ENCODE results near the gene KIF26A. TPM values are rescaled to one million over a fixed set of nuclear protein-coding genes. Genes with fewer than 3 reads are reported as not detected.

The KIF26A gene
- total and polyA plus RNA-seq, 2 of the 4 experiments (the other 2 are of a cell fraction): not detected

GRCh38 chr14:104184911-104185499, 46.6 kb downstream of the KIF26A start:
- Histone ChIP-seq H3K9me3 (ENCODE audit: control insufficient read depth, insufficient read depth, low read length) (peaks cover 13% of the 10 kb centered on the region; the same call in 1 of the 2 replicates), H3K27me3 (ENCODE audit: control insufficient read depth, insufficient read depth, low read length) (no peaks in the 10 kb centered on the region), H3K4me3 (ENCODE audit: insufficient read depth, low read depth, low read length) (no peak overlapping the region), H3K27ac (ENCODE audit: insufficient read depth, low read length) (no peak overlapping the region), H4K20me1 (ENCODE audit: insufficient read depth, low read length) (no peaks in the 10 kb centered on the region), H2AK5ac (ENCODE audit: low read depth, low read length) (no peak overlapping the region), H3K9me1 (ENCODE audit: insufficient read depth, low read length) (no peaks in the 10 kb centered on the region), H3K56ac (ENCODE audit: extremely low read depth, insufficient read depth, low read length) (no peak overlapping the region), H2BK120ac (ENCODE audit: low read depth, low read length) (no peak overlapping the region), H3K4me1 (ENCODE audit: control insufficient read depth, insufficient read depth, low read length) (no peaks in the 10 kb centered on the region), H3K18ac (ENCODE audit: low read depth, low read length) (no peak overlapping the region), H3K14ac (replicated peaks; ENCODE audit: low read depth, low read length) (no peak overlapping the region), H3K79me1 (ENCODE audit: low read depth in 1 of 2, low read length in 2 of 2) (no peaks in the 10 kb centered on the region), H2BK15ac (ENCODE audit: low read depth, low read length) (no peak overlapping the region), H3K4me2 (ENCODE audit: low read depth, low read length) (no peak overlapping the region), H3K36me3 (ENCODE audit: control insufficient read depth, insufficient read depth, low read length) (no peaks in the 10 kb centered on the region), H3K4ac (ENCODE audit: low read depth, low read length) (no peak overlapping the region), H2AK9ac (replicated peaks; ENCODE audit: low read depth, low read length, poor library complexity) (no peak overlapping the region), H3K23ac (ENCODE audit: low read depth, low read length) (no peak overlapping the region), H3K9ac (ENCODE audit: low read depth, low read length) (no peak overlapping the region), H4K8ac (ENCODE audit: low read depth in 2 of 2, low read length in 2 of 2) (no peak overlapping the region), H2BK20ac (ENCODE audit: low read depth, low read length) (no peak overlapping the region), H4K5ac (ENCODE audit: low read depth, low read length) (no peak overlapping the region), H2BK5ac (ENCODE audit: low read depth, low read length, poor library complexity, severe bottlenecking) (no peak overlapping the region), H2AFZ (replicated peaks; ENCODE audit: low read length, poor library complexity) (no peak overlapping the region), H4K91ac (ENCODE audit: insufficient read depth, low read depth, low read length) (no peak overlapping the region)
- no TSS peak for BruUV-seq (replicated peaks)
- intact Hi-C loops (cut with micrococcal nuclease) (no loop called here), dilution Hi-C loops (cut with HindIII; ENCODE audit: low sequenced_read_pairs, unreplicated experiment) (no loop called here), in situ Hi-C loops (cut with MboI; ENCODE audit: low sequenced_read_pairs) (no loop called here)
- TF ChIP-seq POLR2A (IDR thresholded peaks at IDR 0.05; ENCODE audit: low read depth, low read length) (no peak), RAD21 (IDR thresholded peaks at IDR 0.05; ENCODE audit: low read length) (no peak), NFE2L2 (IDR thresholded peaks at IDR 0.05; ENCODE audit: low read depth, low read length) (no peak), RFX5 (IDR thresholded peaks at IDR 0.05; ENCODE audit: low read depth, low read length) (no peak), USF2 (IDR thresholded peaks at IDR 0.05; ENCODE audit: low read depth, low read length) (no peak), RCOR1 (IDR thresholded peaks at IDR 0.05; ENCODE audit: insufficient replicate concordance, low read length) (no peak), CHD1 (IDR thresholded peaks at IDR 0.05; ENCODE audit: low read depth, low read length) (no peak), MXI1 (IDR thresholded peaks at IDR 0.05; ENCODE audit: borderline replicate concordance, low read depth, low read length) (no peak), CEBPB (IDR thresholded peaks at IDR 0.05; ENCODE audit: low read depth, low read length) (no peak), FOS (IDR thresholded peaks at IDR 0.05; ENCODE audit: low read depth, low read length) (no peak), MAFK (IDR thresholded peaks at IDR 0.05; ENCODE audit: low read depth, low read length) (no peak), CTCF (conservative IDR thresholded peaks at IDR 0.05; ENCODE audit: low read depth, low read length) (no peak), BHLHE40 (IDR thresholded peaks at IDR 0.05; ENCODE audit: low read depth, low read length) (no peak)
- 59% methylated on average over 6 of the region's 20 CpGs; no CpG with 5 or more reads in 1 of the 2 experiments for whole genome bisulfite sequencing, 2 experiments (ENCODE audit: extremely low coverage in 2 of 2, insufficient read length in 1 of 2)
- ChIA-PET POLR2A (ENCODE audit: unreplicated experiment) (no interaction called here), CTCF (no interaction called here)
- ATAC-seq (ENCODE audit: low read depth) (no peak), DNase-seq (no peak)

All from IMR-90 (cell line).